22Rv1 (cell line): ENCODE measurements around the gene RNASE9.
"Not testable (repeated sequence)": the region's sequence is repeated elsewhere in the genome, so short reads cannot be mapped to it uniquely, and the experiment has no call there.

Experiments used
- H3K27ac ChIP-seq: fragments of 450-650 bp; 2 replicates; pipeline ENCODE4 v1.5.1; 2017
- ZFX ChIP-seq: fragments of 450-650 bp; IDR thresholded peaks from 2 replicates; pipeline ENCODE4 v1.6.1; 2017; ENCODE audit warnings: antibody characterized with exemption, borderline replicate concordance
- TF ChIP-seq, protein P1 (sequence below): fragments of 450-650 bp; IDR thresholded peaks from 2 replicates; pipeline ENCODE4 v1.5.1; 2017; ENCODE audit warnings: mild to moderate bottlenecking

RNASE9 gene

DNA sequence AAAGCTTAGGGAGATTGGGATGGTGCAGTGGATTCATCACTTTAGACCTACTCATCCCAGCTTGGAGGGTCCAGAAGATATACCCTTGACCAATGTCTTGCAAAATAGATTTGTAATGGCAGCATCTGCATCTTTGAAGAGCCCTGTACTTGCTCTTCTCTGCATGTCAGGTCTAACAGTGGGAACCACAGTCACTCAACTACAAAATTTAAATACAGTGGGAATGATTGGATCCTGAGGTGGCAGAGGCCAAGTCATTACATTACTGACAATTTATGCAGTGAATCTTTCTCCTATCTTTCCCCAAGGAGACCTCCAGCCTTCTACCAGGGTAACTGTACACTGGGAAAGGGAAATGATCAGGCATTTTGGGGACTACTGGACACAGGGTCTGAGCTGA lies 8.2 kb upstream of the RNASE9 start:
- no peak overlapping the region for H3K27ac ChIP-seq
- TF ChIP-seq, protein P1, sequence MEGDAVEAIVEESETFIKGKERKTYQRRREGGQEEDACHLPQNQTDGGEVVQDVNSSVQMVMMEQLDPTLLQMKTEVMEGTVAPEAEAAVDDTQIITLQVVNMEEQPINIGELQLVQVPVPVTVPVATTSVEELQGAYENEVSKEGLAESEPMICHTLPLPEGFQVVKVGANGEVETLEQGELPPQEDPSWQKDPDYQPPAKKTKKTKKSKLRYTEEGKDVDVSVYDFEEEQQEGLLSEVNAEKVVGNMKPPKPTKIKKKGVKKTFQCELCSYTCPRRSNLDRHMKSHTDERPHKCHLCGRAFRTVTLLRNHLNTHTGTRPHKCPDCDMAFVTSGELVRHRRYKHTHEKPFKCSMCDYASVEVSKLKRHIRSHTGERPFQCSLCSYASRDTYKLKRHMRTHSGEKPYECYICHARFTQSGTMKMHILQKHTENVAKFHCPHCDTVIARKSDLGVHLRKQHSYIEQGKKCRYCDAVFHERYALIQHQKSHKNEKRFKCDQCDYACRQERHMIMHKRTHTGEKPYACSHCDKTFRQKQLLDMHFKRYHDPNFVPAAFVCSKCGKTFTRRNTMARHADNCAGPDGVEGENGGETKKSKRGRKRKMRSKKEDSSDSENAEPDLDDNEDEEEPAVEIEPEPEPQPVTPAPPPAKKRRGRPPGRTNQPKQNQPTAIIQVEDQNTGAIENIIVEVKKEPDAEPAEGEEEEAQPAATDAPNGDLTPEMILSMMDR = no peak
- TF ChIP-seq ZFX = no peak

- TF ChIP-seq, protein P1 = no peak
- TF ChIP-seq ZFX = no peak
- no peak overlapping the region for H3K27ac ChIP-seq
These were observed 7.5 kb upstream of the RNASE9 start for GRCh38 chr14:20568393-20568792.

DNA sequence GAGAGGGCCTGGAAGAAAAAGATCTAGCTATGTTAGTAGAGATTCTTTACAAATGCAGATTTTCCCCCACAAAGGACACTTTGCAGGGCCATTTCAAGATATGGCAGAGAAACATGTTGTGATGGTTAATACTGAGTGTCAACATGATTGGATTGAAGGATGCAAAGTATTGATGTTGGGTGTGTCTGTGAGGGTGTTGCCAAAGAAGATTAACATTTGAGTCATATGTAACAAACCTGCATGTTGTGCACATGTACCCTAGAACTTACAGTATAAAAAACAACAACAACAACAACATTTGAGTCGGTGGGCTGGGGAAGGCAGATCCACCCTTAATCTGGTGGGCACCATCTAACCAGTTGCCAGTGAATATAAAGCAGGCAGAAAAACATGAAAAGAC lies 6.4 kb upstream of the RNASE9 start:
- H3K27ac ChIP-seq = not testable (repeated sequence)

- no peak for TF ChIP-seq ZFX
- TF ChIP-seq, protein P1 = no peak
- no peak overlapping the region for H3K27ac ChIP-seq
These were observed 3.7 kb upstream of the RNASE9 start for GRCh38 chr14:20564501-20564997.

GRCh38 chr14:20563971-20564370 lies 3.1 kb upstream of the RNASE9 start:
- TF ChIP-seq, protein P1 = no peak
- TF ChIP-seq ZFX = no peak
- no peak overlapping the region for H3K27ac ChIP-seq

DNA sequence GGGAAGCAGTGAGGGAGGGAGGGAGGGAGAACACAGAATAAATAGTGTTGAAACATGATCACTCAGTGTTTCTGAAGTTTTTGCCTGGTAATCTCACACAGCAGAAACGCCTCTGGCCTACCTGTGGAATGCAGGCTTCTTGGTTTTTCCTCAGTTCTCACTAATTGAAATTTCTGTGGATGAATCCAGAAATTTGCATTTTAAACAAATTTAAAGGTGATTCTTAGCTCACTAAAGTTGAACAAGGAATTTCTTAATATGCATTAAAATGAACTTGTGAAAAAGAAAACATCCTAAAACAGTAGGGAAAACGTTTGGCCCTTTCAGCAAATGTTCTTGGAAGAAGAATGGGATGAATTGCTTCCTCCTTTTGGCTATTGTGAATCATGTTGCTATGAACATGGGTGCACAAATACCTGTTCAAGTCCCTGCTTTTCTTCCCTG lies 1.4 kb downstream of the RNASE9 start:
- no peak overlapping the region for H3K27ac ChIP-seq

GRCh38 chr14:20557212-20557542 lies 3.7 kb downstream of the RNASE9 start:
- H3K27ac ChIP-seq = no peak overlapping the region
- TF ChIP-seq ZFX = no peak
- TF ChIP-seq, protein P1 = no peak

More for the DNA sequence above, 1.4 kb downstream of the RNASE9 start:
- no peak for TF ChIP-seq ZFX
- TF ChIP-seq, protein P1 = no peak

GRCh38 chr14:20556500-20557211 lies 4.2 kb downstream of the RNASE9 start:
- TF ChIP-seq, protein P1 = no peak
- no peak for TF ChIP-seq ZFX
- no peak overlapping the region for H3K27ac ChIP-seq
